BLaER1 treated with 17β-estradiol and CSF1 and Interleukin-3, amounts not matched to agents 10 nM and 100 nM (cell line): ENCODE data around the gene FRMD6.

Source experiments
- H3K27ac ChIP-seq, 11 experiments: shearing (Covaris generic); formaldehyde crosslinking; 2 replicates each; pipeline ENCODE4 v1.8.1; 2022
- H3K27me3 ChIP-seq, 11 experiments: shearing (Covaris generic); formaldehyde crosslinking; 2 replicates each; pipeline ENCODE4 v1.8.1; 2022
- H3K36me3 ChIP-seq, 11 experiments: shearing (Covaris generic); formaldehyde crosslinking; 2 replicates each; pipeline ENCODE4 v1.8.1; 2022
- H3K4me1 ChIP-seq, 10 experiments: shearing (Covaris generic); formaldehyde crosslinking; 2 replicates each; pipeline ENCODE4 v1.8.1; 2022
- H3K4me2 ChIP-seq, 11 experiments: shearing (Covaris generic); formaldehyde crosslinking; 2 replicates each; pipeline ENCODE4 v1.8.1; 2022
- H3K4me3 ChIP-seq, 10 experiments: shearing (Covaris generic); formaldehyde crosslinking; 2 replicates each; pipeline ENCODE4 v1.8.1; 2022
- H3K9ac ChIP-seq, 11 experiments: shearing (Covaris generic); formaldehyde crosslinking; 2 replicates each; pipeline ENCODE4 v1.8.1; 2022
- H3K9me3 ChIP-seq, 11 experiments: shearing (Covaris generic); formaldehyde crosslinking; replicated peaks in 1 of 11; 2 replicates each; pipeline ENCODE4 v1.8.1; 2022
- H4K20me1 ChIP-seq, 11 experiments: shearing (Covaris generic); formaldehyde crosslinking; 2 replicates each; pipeline ENCODE4 v1.8.1; 2022
- Cebpa-rat ChIP-seq, 11 experiments: shearing (Covaris generic); IDR thresholded peaks; 2 replicates each; pipeline ENCODE4 v1.8.1; 2022

Gene FRMD6

DNA sequence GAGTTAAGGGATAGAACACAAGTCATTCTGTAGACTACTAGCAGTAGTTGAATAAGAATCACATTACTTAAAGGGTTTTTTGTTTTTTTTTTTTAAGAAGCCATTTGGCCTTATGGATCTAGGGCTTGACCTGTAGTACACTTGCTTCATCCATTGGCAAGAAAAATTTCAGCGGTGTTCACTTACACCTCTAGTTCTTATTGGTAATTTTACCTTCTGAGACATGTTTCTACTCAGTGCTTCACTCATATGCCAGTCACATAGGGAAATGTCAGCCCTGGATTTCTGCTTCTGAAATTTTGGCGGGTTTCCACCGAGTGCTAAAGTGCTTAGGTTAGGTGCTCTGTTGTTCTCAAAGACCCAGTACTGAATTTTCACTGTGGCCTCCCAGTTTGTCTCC lies 72.9 kb downstream of the FRMD6 start:
- Histone ChIP-seq H4K20me1 (no peaks in the 10 kb centered on the region; a peak in 2 of 22 replicates), H3K9me3 (peaks cover 0 to 10% (median 0%) of the 10 kb centered on the region in 11 experiments; a peak in 3 of 22 replicates), H3K4me1 (peaks cover 0 to 8% (median 0%) of the 10 kb centered on the region in 10 experiments; a peak in 5 of 20 replicates), H3K36me3 (0 out of 22 replicates have a peak, but pooled peaks cover 0 to 4% (median 0%) of the 10 kb centered on the region in 11 experiments), H3K9ac (no peak overlapping the region), H3K4me3 (no peak overlapping the region), H3K27ac (no peak overlapping the region), H3K4me2 (no peak overlapping the region), H3K27me3 (peaks cover 0 to 92% (median 0%) of the 10 kb centered on the region in 11 experiments; a peak in 7 of 22 replicates)
- no peak for TF ChIP-seq Cebpa-rat (IDR thresholded peaks at IDR 0.05)

DNA sequence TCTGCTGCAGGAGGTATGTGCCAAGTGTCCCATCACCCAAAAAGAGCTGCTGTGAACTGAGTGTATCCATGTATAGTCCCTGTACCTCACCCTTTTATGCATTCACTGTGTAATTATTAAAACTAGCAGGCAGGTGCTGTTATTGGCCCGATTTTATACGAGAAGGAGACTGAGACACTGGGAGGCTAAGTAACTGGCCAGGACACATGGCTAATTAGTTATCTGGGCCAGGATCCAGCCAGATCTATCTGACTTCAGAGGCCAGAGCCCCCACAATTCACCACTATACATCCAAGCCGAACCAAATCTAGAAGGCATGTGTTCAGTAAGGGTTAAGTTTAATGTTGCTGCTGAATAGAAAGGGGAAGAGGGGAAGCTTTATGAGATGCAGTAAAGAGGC lies 73.4 kb downstream of the FRMD6 start:
- Histone ChIP-seq H3K27ac (no peak overlapping the region), H3K4me3 (no peak overlapping the region), H3K9me3 (peaks cover 0 to 6% (median 0%) of the 10 kb centered on the region in 11 experiments; a peak in 3 of 22 replicates), H3K36me3 (0 out of 22 replicates have a peak, but pooled peaks cover 0 to 2% (median 0%) of the 10 kb centered on the region in 11 experiments), H3K4me2 (no peak overlapping the region), H4K20me1 (no peaks in the 10 kb centered on the region; a peak in 2 of 22 replicates), H3K9ac (no peak overlapping the region), H3K4me1 (peaks cover 0 to 12% (median 0%) of the 10 kb centered on the region in 10 experiments; a peak in 5 of 20 replicates), H3K27me3 (peaks cover 0 to 92% (median 0%) of the 10 kb centered on the region in 11 experiments; a peak in 7 of 22 replicates)
- TF ChIP-seq Cebpa-rat (IDR thresholded peaks at IDR 0.05) = no peak

DNA sequence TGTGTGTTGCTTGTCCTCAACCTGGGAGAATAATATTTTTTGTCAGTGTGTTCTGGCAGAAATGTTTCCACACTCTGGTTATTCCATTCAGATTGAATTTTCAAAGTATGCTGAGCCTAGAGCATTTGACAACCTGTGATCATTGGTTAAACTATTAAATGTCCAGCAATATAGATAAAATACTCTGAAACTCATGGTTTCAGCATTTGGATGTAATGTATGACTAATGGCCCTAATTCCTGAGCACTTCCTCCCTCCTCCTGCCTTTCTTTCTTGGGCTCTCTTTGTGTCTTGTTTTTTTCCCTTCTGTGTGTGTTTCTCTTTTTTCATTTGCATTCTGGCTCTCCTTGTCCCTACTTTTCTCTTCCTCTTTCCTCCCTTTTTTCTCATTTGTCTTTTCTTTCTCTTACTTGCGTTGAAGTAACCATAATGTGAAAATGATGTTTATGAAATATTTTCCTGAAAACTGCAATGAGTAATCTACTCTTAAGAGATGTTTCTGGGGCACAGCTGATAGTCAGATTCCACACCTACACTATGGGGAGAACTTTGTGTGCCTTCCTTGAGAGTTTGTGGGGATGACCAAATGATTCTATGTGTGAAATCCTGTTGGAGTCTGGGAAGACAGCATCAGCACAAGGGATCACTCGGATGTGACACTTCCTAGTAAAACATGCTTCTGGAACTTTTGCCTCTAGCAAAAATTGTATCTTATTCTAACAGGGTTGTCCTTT lies 74.6 kb downstream of the FRMD6 start:
- Histone ChIP-seq H4K20me1 (no peaks in the 10 kb centered on the region; a peak in 2 of 22 replicates), H3K4me2 (peak overlapping the region in 3 of 11 experiments; percentile 1 to 39 (median 18); a peak in 2 of 22 replicates), H3K27ac (no peak overlapping the region), H3K9me3 (no peaks in the 10 kb centered on the region), H3K36me3 (no peaks in the 10 kb centered on the region), H3K9ac (no peak overlapping the region), H3K4me1 (peaks cover 0 to 16% (median 0%) of the 10 kb centered on the region in 10 experiments; a peak in 5 of 20 replicates), H3K4me3 (no peak overlapping the region), H3K27me3 (peaks cover 0 to 93% (median 0%) of the 10 kb centered on the region in 11 experiments; a peak in 7 of 22 replicates)
- TF ChIP-seq Cebpa-rat (IDR thresholded peaks at IDR 0.05) = no peak

- Histone ChIP-seq H3K36me3 (no peaks in the 10 kb centered on the region), H3K4me3 (no peak overlapping the region), H3K9ac (no peak overlapping the region), H3K27ac (no peak overlapping the region), H3K27me3 (peaks cover 0 to 95% (median 0%) of the 10 kb centered on the region in 11 experiments; a peak in 7 of 22 replicates), H3K4me1 (peaks cover 0 to 16% (median 0%) of the 10 kb centered on the region in 10 experiments; a peak in 5 of 20 replicates), H3K9me3 (peaks cover 0 to 10% (median 0%) of the 10 kb centered on the region in 11 experiments; a peak in 1 of 22 replicates), H3K4me2 (no peak overlapping the region), H4K20me1 (no peaks in the 10 kb centered on the region; a peak in 2 of 22 replicates)
- TF ChIP-seq Cebpa-rat (IDR thresholded peaks at IDR 0.05) = no peak
Measured at GRCh38 chr14:51727526-51727925, 75.8 kb downstream of the FRMD6 start.

DNA sequence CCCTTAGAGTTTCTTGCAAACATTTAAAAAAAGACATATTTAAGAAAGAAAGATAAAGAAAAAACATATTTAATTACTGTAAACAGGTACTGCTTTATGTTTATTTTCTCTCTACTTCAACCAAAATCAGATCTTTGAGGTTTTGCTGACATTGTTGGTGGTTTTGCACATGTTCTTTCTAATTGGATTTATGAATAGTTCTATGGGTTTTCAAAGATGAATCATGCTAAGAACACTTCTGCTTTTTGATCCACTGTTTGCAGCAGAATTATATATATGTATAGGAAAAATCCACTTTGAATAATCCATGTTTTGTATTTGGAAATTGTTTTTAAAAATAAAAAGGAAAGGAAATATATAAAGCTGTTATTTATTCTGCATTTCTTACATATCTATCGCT lies 78.4 kb downstream of the FRMD6 start:
- peaks cover 0 to 16% (median 0%) of the 10 kb centered on the region in 10 experiments; a peak in 5 of 20 replicates for H3K4me1 ChIP-seq
- no peaks in the 10 kb centered on the region; a peak in 2 of 22 replicates for H4K20me1 ChIP-seq
- H3K4me2 ChIP-seq = peak overlapping the region in 1 of 11 experiments; percentile 39; a peak in 1 of 22 replicates
- peaks cover 5 to 34% (median 13%) of the 10 kb centered on the region in 11 experiments; a peak in 20 of 22 replicates for H3K9me3 ChIP-seq
- H3K9ac ChIP-seq = no peak overlapping the region
- no peak overlapping the region for H3K4me3 ChIP-seq
- H3K27ac ChIP-seq = no peak overlapping the region
- no peak for TF ChIP-seq Cebpa-rat (IDR thresholded peaks at IDR 0.05)
- peaks cover 0 to 97% (median 0%) of the 10 kb centered on the region in 11 experiments; a peak in 7 of 22 replicates for H3K27me3 ChIP-seq
- peaks cover 0 to 5% (median 0%) of the 10 kb centered on the region in 11 experiments; a peak in 1 of 22 replicates for H3K36me3 ChIP-seq

DNA sequence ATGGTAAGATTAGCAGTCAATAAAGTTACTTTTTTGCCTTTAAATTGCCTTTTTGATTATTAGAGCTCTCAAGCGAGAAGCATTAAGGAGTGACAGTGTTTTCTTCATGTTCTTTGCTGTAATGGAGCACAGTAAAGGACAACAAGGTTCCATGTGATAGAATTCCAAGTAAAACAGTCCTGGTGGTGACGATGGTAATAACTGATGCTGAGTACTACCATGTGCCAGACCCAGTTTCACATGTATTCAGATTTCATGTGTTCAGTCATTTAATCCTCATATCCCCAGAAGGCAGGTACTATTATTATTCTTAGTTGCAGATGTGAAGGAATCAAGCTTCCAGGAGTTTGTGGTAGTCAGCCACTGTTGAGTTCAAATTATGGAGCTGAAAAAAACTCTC lies 79.0 kb downstream of the FRMD6 start:
- TF ChIP-seq Cebpa-rat (IDR thresholded peaks at IDR 0.05) = no peak
- Histone ChIP-seq H3K4me1 (peaks cover 0 to 16% (median 0%) of the 10 kb centered on the region in 10 experiments; a peak in 5 of 20 replicates), H4K20me1 (no peaks in the 10 kb centered on the region; a peak in 2 of 22 replicates), H3K27me3 (peaks cover 0 to 93% (median 0%) of the 10 kb centered on the region in 11 experiments; a peak in 7 of 22 replicates), H3K4me3 (no peak overlapping the region), H3K4me2 (no peak overlapping the region), H3K36me3 (peaks cover 0 to 5% (median 0%) of the 10 kb centered on the region in 11 experiments; a peak in 1 of 22 replicates), H3K27ac (no peak overlapping the region), H3K9me3 (peaks cover 5 to 34% (median 13%) of the 10 kb centered on the region in 11 experiments; a peak in 20 of 22 replicates), H3K9ac (no peak overlapping the region)

DNA sequence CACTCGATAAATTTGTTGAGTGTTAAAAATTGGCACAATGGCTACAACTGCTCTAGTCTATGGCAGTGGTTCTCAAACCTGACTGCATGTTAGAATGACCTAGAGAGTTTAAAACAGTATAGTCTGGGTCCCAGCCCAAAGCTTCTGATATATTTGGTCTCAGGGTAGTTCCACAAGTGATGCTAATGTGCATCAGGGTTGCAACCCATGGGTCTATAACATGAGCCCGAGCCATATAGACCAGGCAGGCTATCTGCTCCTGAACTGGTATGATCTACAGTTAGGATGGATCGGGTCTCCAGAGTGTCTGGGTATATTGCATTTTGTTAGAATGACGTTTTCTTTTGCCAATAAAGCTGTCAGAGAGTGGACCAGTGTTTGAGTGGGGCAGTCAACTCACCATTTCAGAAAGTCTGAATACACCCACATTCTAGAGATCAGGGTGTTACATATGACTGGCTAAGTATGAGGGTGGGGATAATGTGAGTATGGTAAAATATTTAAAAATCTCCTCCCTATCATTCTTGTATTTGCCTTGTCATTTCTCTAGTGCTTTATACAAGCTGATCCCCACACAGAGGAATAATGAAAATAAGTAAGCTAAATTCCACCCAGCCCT lies 80.9 kb downstream of the FRMD6 start:
- H3K4me3 ChIP-seq = no peak overlapping the region
- H3K27ac ChIP-seq = no peak overlapping the region
- no peaks in the 10 kb centered on the region; a peak in 2 of 22 replicates for H4K20me1 ChIP-seq
- H3K36me3 ChIP-seq = peaks cover 0 to 5% (median 0%) of the 10 kb centered on the region in 11 experiments; a peak in 1 of 22 replicates
- H3K4me2 ChIP-seq = no peak overlapping the region
- no peak overlapping the region for H3K9ac ChIP-seq
- TF ChIP-seq Cebpa-rat (IDR thresholded peaks at IDR 0.05) = no peak
- peaks cover 0 to 10% (median 0%) of the 10 kb centered on the region in 10 experiments; a peak in 4 of 20 replicates for H3K4me1 ChIP-seq
- H3K27me3 ChIP-seq = peaks cover 0 to 90% (median 0%) of the 10 kb centered on the region in 11 experiments; a peak in 7 of 22 replicates
- peaks cover 5 to 34% (median 13%) of the 10 kb centered on the region in 11 experiments; a peak in 20 of 22 replicates for H3K9me3 ChIP-seq

GRCh38 chr14:51733147-51733546 lies 81.4 kb downstream of the FRMD6 start:
- Histone ChIP-seq H3K27ac (no peak overlapping the region), H3K4me3 (no peak overlapping the region), H3K9me3 (peaks cover 5 to 34% (median 13%) of the 10 kb centered on the region in 11 experiments; a peak in 20 of 22 replicates), H3K27me3 (peaks cover 0 to 89% (median 0%) of the 10 kb centered on the region in 11 experiments; a peak in 7 of 22 replicates), H3K36me3 (peaks cover 0 to 5% (median 0%) of the 10 kb centered on the region in 11 experiments; a peak in 1 of 22 replicates), H3K4me1 (peaks cover 0 to 10% (median 2%) of the 10 kb centered on the region in 10 experiments; a peak in 12 of 20 replicates), H3K9ac (no peak overlapping the region), H3K4me2 (no peak overlapping the region), H4K20me1 (no peaks in the 10 kb centered on the region; a peak in 1 of 22 replicates)
- no peak for TF ChIP-seq Cebpa-rat (IDR thresholded peaks at IDR 0.05)
